ENCODE results near the gene TMEM35A.

GRCh38 chrX:101037231-101037630, 41.4 kb upstream of the TMEM35A start:
- TF ChIP-seq USF2 (CRISPR knock-in tag; IDR thresholded peaks at IDR 0.05), result no peak
- TF ChIP-seq ELF4 (CRISPR knock-in tag; IDR thresholded peaks at IDR 0.05), result no peak
- TF ChIP-seq EZH2 (IDR thresholded peaks at IDR 0.05; ENCODE audit: borderline replicate concordance, low read depth, low read length), result no peak
- TF ChIP-seq NONO (IDR thresholded peaks at IDR 0.05; ENCODE audit: low read depth in 2 of 2, low read length in 1 of 2), result no peak
- no peak for TF ChIP-seq POLR2A (conservative IDR thresholded peaks at IDR 0.05)
- no peak for TF ChIP-seq FOXK1 (CRISPR knock-in tag; IDR thresholded peaks at IDR 0.05; ENCODE audit: borderline replicate concordance)
- no peak for TF ChIP-seq NKRF (IDR thresholded peaks at IDR 0.05; ENCODE audit: borderline replicate concordance)
- no peak for TF ChIP-seq POLR2AphosphoS5 (IDR thresholded peaks at IDR 0.05; ENCODE audit: control insufficient read depth, insufficient read depth, low read depth, low read length)
- no peak for TF ChIP-seq HDGF (IDR thresholded peaks at IDR 0.05)
- TF ChIP-seq ZNF561 (CRISPR knock-in tag; conservative IDR thresholded peaks at IDR 0.05), result no peak
- no peak for TF ChIP-seq ZNF134 (CRISPR knock-in tag; conservative IDR thresholded peaks at IDR 0.05)
- TF ChIP-seq MAX (CRISPR knock-in tag; IDR thresholded peaks at IDR 0.05), result no peak
- no peak for TF ChIP-seq BRF2 (IDR thresholded peaks at IDR 0.05; ENCODE audit: borderline replicate concordance, insufficient read depth, insufficient read length)
- TF ChIP-seq E2F6 (IDR thresholded peaks at IDR 0.05; ENCODE audit: borderline replicate concordance in 1 of 2, extremely low read depth in 1 of 2, insufficient read depth in 1 of 2, insufficient read length in 1 of 2, low read depth in 1 of 2, low read length in 1 of 2, poor library complexity in 1 of 2, severe bottlenecking in 1 of 2), result no peak

Measured in K562 (cell line).